Caco-2 (cell line): ENCODE data around the gene ADORA1. TPM values are rescaled to one million over a fixed set of nuclear protein-coding genes. Genes with fewer than 3 reads are reported as not detected.

Source experiments
- BruUV-seq: library from RNA; stranded (reverse); fragments of 400-500 nt; replicated peaks from 2 replicates; lab custom pipeline; 2021; lab: Mats Ljungman, UMichigan
- CTCF ChIA-PET: fragments of 300-600 bp; sonication (Branson Sonifier 250); formaldehyde crosslinking; loops from one replicate; lab custom pipeline; 2022; ENCODE audit warnings: antibody characterized with exemption; lab: Charles Lee
- POLR2A ChIA-PET: fragments of 300-600 bp; sonication (Branson Sonifier 250); formaldehyde crosslinking; loops from one replicate; lab custom pipeline; 2022; ENCODE audit warnings: antibody characterized with exemption; lab: Charles Lee
- DNase-seq, 2 experiments: peaks; one replicate each; pipeline versions ENCODE4 v3.0.0 to v3.0.0-alpha.2; 2020 to 2022
- H3K27me3 ChIP-seq: replicated peaks from 2 replicates; pipeline ENCODE4 v1.6.0; 2011; ENCODE audit warnings: low read length; ENCODE audit not compliant: control insufficient read depth, insufficient read depth
- H3K36me3 ChIP-seq: 2 replicates; pipeline ENCODE4 v1.5.1; 2011; ENCODE audit warnings: low read length; ENCODE audit not compliant: control insufficient read depth, insufficient read depth
- H3K4me1 ChIP-seq: fragments of 250-450 bp; sonication (Bioruptor Pico); 2 replicates; pipeline ENCODE4 v1.5.1; 2020; ENCODE audit warnings: mild to moderate bottlenecking
- H3K4me3 ChIP-seq: 2 replicates; pipeline ENCODE4 v1.5.1; 2011; ENCODE audit warnings: low read depth, mild to moderate bottlenecking, control low read depth, low read length
- H3K9me3 ChIP-seq: fragments of 250-450 bp; sonication (Bioruptor Pico); 2 replicates; pipeline ENCODE4 v1.5.1; 2020; ENCODE audit warnings: mild to moderate bottlenecking, moderate library complexity
- H3K27ac Mint-ChIP-seq: one replicate; pipeline ENCODE4 v1.8.0; 2022; ENCODE audit warnings: mixed read lengths; ENCODE audit not compliant: unreplicated experiment
- H3K27me3 Mint-ChIP-seq: one replicate; pipeline ENCODE4 v1.8.0; 2022; ENCODE audit warnings: mixed read lengths; ENCODE audit not compliant: insufficient read depth, unreplicated experiment
- H3K36me3 Mint-ChIP-seq: one replicate; pipeline ENCODE4 v1.8.0; 2022; ENCODE audit warnings: mild to moderate bottlenecking, mixed read lengths; ENCODE audit not compliant: insufficient read depth, unreplicated experiment
- H3K4me1 Mint-ChIP-seq: one replicate; pipeline ENCODE4 v1.8.0; 2022; ENCODE audit warnings: low read depth, mixed read lengths; ENCODE audit not compliant: unreplicated experiment
- H3K4me3 Mint-ChIP-seq: one replicate; pipeline ENCODE4 v1.8.0; 2022; ENCODE audit warnings: mild to moderate bottlenecking, moderate library complexity, mixed read lengths; ENCODE audit not compliant: unreplicated experiment
- H3K9me3 Mint-ChIP-seq: one replicate; pipeline ENCODE4 v1.8.0; 2022; ENCODE audit warnings: mixed read lengths; ENCODE audit not compliant: unreplicated experiment
- intact Hi-C: fragments of 100-400 bp; cut with micrococcal nuclease; formaldehyde crosslinking; loops from one replicate; pipeline ENCODE4 v1.10.0; 2022; ENCODE audit not compliant: unreplicated experiment
- total RNA-seq: library from RNA; stranded (reverse); gene quantifications from 2 replicates; pipeline ENCODE4 v1.2.3, GENCODE V29; 2022
- TF ChIP-seq, protein P1 (sequence below), 2 experiments: fragments of 200-600 bp in 1 of 2; IDR thresholded peaks; 1 replicate in 1 of 2; 2 replicates in 1 of 2; pipeline versions ENCODE4 v1.5.1 to v1.8.0; 2011 to 2022; ENCODE audit warnings: antibody characterized with exemption in 1 of 2, control low read depth in 1 of 2, inconsistent platforms in 1 of 2, low read depth in 1 of 2, low read length in 1 of 2, mild to moderate bottlenecking in 1 of 2, moderate library complexity in 1 of 2; ENCODE audit not compliant: insufficient read depth in 1 of 2, severe bottlenecking in 1 of 2, unreplicated experiment in 1 of 2

Gene ADORA1
- total RNA-seq, 1 experiment from 2014 or later, result 46.0 TPM

- intact Hi-C loops, result loop anchor here (1.0 kb wide), 3 partner anchors 9 to 29 kb away; no protein-coding TSS in a partner anchor
- H3K27me3 Mint-ChIP-seq, result no peaks in the 10 kb centered on the region
These were observed 60.3 kb downstream of the ADORA1 start for GRCh38 chr1:203187689-203188264.

GRCh38 chr1:203188686-203189232 lies 61.2 kb downstream of the ADORA1 start:
- no TSS peak for BruUV-seq
- no peaks in the 10 kb centered on the region for H3K27me3 ChIP-seq
- H3K9me3 ChIP-seq, result peaks cover 5% of the 10 kb centered on the region; the same call in 1 of the 2 replicates
- no peaks in the 10 kb centered on the region for H3K36me3 ChIP-seq
- peak; percentile 89 to 90 for DNase-seq
- intact Hi-C loops, result loop anchor here (1.0 kb wide), 3 partner anchors 10 to 28 kb away; no protein-coding TSS in a partner anchor
- no peak overlapping the region for H3K4me3 ChIP-seq
- peaks cover 71% of the 10 kb centered on the region for H3K4me1 ChIP-seq
- H3K27me3 Mint-ChIP-seq, result no peaks in the 10 kb centered on the region
- H3K9me3 Mint-ChIP-seq, result peaks cover 10% of the 10 kb centered on the region
- POLR2A ChIA-PET, result interaction anchor here (1.0 to 2.6 kb wide), 2 partner anchors 10 to 27 kb away, joined by 3 to 7 read pairs; no protein-coding TSS in a partner anchor
- peak overlapping the region; percentile 50 for H3K4me3 Mint-ChIP-seq
- CTCF ChIA-PET, result interaction anchor here (0.8 to 2.2 kb wide), 12 partner anchors 11 to 148 kb away, joined by 3 to 16 read pairs (median 4); partner anchors contain the start of gene ADORA1
- peaks cover 46% of the 10 kb centered on the region for H3K36me3 Mint-ChIP-seq
- peak overlapping the region; percentile 86 for H3K27ac Mint-ChIP-seq
- TF ChIP-seq, protein P1, sequence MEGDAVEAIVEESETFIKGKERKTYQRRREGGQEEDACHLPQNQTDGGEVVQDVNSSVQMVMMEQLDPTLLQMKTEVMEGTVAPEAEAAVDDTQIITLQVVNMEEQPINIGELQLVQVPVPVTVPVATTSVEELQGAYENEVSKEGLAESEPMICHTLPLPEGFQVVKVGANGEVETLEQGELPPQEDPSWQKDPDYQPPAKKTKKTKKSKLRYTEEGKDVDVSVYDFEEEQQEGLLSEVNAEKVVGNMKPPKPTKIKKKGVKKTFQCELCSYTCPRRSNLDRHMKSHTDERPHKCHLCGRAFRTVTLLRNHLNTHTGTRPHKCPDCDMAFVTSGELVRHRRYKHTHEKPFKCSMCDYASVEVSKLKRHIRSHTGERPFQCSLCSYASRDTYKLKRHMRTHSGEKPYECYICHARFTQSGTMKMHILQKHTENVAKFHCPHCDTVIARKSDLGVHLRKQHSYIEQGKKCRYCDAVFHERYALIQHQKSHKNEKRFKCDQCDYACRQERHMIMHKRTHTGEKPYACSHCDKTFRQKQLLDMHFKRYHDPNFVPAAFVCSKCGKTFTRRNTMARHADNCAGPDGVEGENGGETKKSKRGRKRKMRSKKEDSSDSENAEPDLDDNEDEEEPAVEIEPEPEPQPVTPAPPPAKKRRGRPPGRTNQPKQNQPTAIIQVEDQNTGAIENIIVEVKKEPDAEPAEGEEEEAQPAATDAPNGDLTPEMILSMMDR (IDR thresholded peaks at IDR 0.05; ENCODE audit: insufficient read depth in 1 of 2, low read depth in 1 of 2, low read length in 1 of 2, severe bottlenecking in 1 of 2, unreplicated experiment in 1 of 2), result no peak
- peaks cover 66% of the 10 kb centered on the region for H3K4me1 Mint-ChIP-seq

More at GRCh38 chr1:203187689-203188264, 60.3 kb downstream of the ADORA1 start:
- no peaks in the 10 kb centered on the region for H3K36me3 ChIP-seq
- TF ChIP-seq, protein P1 (IDR thresholded peaks at IDR 0.05; ENCODE audit: insufficient read depth in 1 of 2, low read depth in 1 of 2, low read length in 1 of 2, severe bottlenecking in 1 of 2, unreplicated experiment in 1 of 2), result no peak
- BruUV-seq, result no TSS peak
- H3K27me3 ChIP-seq, result no peaks in the 10 kb centered on the region
- peaks cover 72% of the 10 kb centered on the region for H3K4me1 ChIP-seq
- Mint-ChIP-seq H3K27ac (peak overlapping the region; percentile 86), H3K36me3 (peaks cover 56% of the 10 kb centered on the region), H3K4me3 (peak overlapping the region; percentile 50), H3K4me1 (peaks cover 66% of the 10 kb centered on the region), H3K9me3 (peaks cover 10% of the 10 kb centered on the region)
- ChIA-PET CTCF (interaction anchor here (0.8 to 2.2 kb wide), 9 partner anchors 10 to 70 kb away, joined by 3 to 16 read pairs (median 4); partner anchors contain the start of gene ADORA1), POLR2A (interaction anchor here (1.0 to 2.6 kb wide), 2 partner anchors 9 to 28 kb away, joined by 3 to 7 read pairs; no protein-coding TSS in a partner anchor)
- no peak overlapping the region for H3K4me3 ChIP-seq
- peaks cover 5% of the 10 kb centered on the region; the same call in 1 of the 2 replicates for H3K9me3 ChIP-seq
- no peak for DNase-seq

DNA sequence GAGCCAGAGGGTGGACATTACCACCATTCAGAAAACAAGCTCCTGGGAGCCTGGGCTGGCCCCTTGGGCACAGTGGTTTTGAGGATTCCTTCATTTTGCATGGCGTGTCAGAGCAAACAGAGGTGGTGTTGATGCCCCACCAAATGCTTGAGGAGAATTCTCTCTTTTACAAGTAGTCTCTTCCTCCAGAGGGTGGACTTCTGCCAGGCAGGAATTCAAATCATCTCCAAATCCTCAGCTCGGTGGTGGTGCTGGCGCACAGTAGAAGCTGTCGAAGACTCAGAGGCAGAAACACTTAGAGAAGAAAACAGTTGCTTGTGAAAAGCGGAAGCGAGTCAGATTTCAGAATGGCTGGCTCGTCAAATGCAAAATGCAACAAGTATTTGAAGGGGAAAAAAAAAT lies 62.4 kb downstream of the ADORA1 start:
- intact Hi-C loops, result no loop called here
- Mint-ChIP-seq H3K4me1 (peaks cover 62% of the 10 kb centered on the region), H3K27ac (peak overlapping the region; percentile 86), H3K9me3 (peaks cover 10% of the 10 kb centered on the region), H3K27me3 (no peaks in the 10 kb centered on the region), H3K4me3 (no peak overlapping the region), H3K36me3 (peaks cover 34% of the 10 kb centered on the region)
- Histone ChIP-seq H3K9me3 (peaks cover 5% of the 10 kb centered on the region; the same call in 1 of the 2 replicates), H3K4me3 (no peak overlapping the region), H3K27me3 (no peaks in the 10 kb centered on the region), H3K4me1 (peaks cover 70% of the 10 kb centered on the region), H3K36me3 (no peaks in the 10 kb centered on the region)
- ChIA-PET CTCF (no interaction called here), POLR2A (no interaction called here)
- no TSS peak for BruUV-seq
- DNase-seq, result no peak
- TF ChIP-seq, protein P1 (IDR thresholded peaks at IDR 0.05; ENCODE audit: insufficient read depth in 1 of 2, low read depth in 1 of 2, low read length in 1 of 2, severe bottlenecking in 1 of 2, unreplicated experiment in 1 of 2), result no peak
